ENCODE data around the gene XPC.
"Not testable (repeated sequence)": the region's sequence is repeated elsewhere in the genome, so short reads cannot be mapped to it uniquely, and the experiment has no call there.

The XPC gene

DNA sequence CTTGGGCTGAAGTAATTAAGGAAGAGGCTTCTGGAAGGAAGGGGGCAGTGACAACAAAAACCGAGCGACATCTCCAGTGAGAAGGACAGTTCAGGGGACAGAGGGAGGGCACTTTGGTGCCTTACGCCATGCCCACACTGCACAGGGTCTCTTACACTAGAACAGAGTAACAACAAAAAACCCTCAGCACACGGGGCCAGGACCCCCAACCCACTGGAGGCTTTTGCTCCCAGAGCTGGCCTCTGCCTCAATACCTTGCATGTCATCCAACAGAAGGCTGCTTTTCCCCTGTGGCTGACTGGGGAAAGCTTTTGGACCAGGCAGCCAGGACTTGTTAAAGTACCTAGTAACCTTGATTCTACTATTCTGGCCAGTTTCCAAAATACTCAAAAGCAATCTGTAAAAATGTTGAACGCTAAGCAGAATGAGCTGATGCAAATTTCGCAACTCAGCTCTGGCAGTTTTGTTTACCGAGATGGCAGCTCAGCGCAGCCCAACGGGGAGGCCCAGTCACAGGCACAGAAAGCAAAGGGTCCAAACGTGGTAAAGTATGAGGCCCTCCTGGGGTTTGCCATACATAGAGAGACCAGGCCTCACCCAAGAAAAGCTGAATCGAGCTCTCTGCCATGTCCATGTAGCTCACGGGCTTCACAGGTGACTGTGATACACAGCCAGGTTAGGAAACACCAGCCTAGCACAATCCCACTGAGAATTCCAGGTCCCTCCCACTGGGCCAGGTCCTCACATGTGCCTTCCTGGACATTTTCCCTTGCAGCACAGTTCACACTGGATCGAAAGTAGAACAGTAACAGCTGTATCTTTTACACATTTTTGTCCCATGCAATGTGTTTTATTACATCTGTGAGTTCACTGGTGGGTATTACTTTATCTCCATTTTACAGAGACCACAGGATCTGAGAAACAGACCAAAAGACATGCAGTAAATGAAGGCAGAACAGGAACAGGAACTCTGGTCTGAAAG, 59.7 kb downstream of the XPC start:
- DNase-seq (ENCODE audit: low spot score) = no peak

DNA sequence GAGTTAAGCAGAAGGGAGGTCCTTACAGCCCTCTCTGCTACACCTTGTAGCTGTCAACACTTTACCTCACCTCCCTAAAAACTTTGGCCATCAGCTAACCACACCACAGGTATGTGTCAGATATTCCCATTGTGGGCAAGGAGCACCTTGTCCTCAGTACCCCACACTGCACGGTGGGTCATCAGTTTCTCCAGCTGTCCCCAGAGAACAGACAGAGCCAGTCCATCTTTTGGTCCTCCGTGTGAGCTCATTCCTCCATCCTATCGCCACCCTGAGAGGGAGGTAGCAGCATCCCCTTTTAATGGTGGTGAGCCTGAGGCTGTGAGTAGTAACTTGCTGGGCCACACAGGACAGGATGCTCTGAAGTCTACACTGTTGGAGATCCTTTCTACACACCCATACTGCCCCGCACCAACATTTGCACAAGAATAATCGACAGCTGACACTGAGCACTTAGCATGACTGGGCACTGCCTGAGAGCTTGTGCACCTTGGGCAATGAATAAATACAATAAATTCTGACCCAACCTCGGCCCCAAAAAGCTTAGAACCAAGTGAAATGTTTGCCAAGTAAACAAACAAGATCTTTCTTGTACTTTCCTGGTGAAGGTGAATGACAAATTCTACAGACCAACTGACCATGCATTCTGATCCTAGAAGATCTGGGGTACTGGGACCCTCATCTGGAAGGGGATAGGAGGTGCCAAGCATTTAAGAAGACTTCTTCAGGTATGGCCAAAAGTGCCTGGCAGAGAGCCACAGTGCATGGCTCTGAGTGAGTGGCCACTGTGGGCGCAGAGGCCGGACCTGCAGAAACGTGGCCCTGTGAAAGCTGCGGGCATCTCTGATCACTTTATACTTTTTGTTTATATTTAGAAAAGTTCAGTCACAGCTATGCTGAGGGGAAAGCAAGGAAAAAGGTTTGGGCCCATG, 60.7 kb downstream of the XPC start:
- DNase-seq (ENCODE audit: low spot score) = no peak

GRCh38 chr3:14113965-14114635, 64.3 kb downstream of the XPC start:
- DNase-seq (ENCODE audit: low spot score) = no peak

- no peak for DNase-seq (ENCODE audit: low spot score)
Observed at GRCh38 chr3:14110699-14111098, 67.7 kb downstream of the XPC start.

DNA sequence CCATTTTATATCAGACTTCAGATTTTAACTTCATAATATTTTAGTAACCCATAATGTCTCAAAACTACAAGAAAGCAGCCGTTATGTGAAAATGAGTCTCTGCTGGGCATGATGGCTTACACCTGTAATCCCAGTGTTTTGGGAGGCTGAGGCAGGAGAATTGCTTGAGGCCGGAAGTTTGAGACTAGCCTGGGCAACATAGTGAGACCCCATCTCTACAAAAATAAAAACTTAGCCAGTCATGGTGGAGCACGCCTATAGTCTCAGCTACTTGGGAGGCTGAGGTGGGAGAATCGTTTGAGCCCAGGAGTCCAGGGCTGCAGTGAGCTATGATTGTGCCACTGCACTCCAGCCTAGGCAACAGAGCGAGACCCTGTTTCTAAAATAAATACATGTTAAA, 68.6 kb downstream of the XPC start:
- not testable (repeated sequence) for DNase-seq (ENCODE audit: low spot score)

- no peak for DNase-seq (ENCODE audit: low spot score)
Observed at GRCh38 chr3:14097616-14098391, 80.6 kb downstream of the XPC start.

- no peak for DNase-seq (ENCODE audit: low spot score)
Observed at GRCh38 chr3:14096742-14097141, 81.7 kb downstream of the XPC start.
